OCI-LY1 (cell line): ENCODE results near the gene ZNF655.

Source experiments
- EZH2 ChIP-seq: fragments of 200-600 bp; sonication (generic), shearing (Covaris generic); IDR thresholded peaks from 2 replicates; pipeline ENCODE4 v1.8.0; 2017; ENCODE audit warnings: borderline replicate concordance, mixed run types, mild to moderate bottlenecking, antibody characterized with exemption, low read length, moderate library complexity, mixed read lengths
- TF ChIP-seq, protein P1 (sequence below): fragments of 200-600 bp; sonication (generic), shearing (Covaris generic); IDR thresholded peaks from 2 replicates; pipeline ENCODE4 v1.5.1; 2017; ENCODE audit warnings: mild to moderate bottlenecking, antibody characterized with exemption, low read length, moderate library complexity, mixed read lengths

DNA sequence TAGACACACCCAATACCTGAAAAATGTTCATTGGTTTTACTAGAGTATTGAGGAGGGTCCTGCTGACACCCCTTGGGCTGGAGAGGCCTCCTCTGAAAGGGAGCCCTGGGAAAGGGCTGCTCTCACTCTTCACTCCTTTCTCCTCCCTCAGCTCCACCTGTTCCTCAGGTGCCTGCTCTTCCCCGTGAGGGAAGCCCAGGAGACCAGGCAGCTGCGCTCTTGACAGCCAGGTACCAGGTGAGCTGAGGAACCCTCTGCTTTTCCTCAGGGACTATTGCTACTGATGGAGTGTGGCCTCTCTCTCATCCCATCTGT, 3.3 kb downstream of the ZNF655 start:
- TF ChIP-seq, protein P1, sequence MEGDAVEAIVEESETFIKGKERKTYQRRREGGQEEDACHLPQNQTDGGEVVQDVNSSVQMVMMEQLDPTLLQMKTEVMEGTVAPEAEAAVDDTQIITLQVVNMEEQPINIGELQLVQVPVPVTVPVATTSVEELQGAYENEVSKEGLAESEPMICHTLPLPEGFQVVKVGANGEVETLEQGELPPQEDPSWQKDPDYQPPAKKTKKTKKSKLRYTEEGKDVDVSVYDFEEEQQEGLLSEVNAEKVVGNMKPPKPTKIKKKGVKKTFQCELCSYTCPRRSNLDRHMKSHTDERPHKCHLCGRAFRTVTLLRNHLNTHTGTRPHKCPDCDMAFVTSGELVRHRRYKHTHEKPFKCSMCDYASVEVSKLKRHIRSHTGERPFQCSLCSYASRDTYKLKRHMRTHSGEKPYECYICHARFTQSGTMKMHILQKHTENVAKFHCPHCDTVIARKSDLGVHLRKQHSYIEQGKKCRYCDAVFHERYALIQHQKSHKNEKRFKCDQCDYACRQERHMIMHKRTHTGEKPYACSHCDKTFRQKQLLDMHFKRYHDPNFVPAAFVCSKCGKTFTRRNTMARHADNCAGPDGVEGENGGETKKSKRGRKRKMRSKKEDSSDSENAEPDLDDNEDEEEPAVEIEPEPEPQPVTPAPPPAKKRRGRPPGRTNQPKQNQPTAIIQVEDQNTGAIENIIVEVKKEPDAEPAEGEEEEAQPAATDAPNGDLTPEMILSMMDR: no peak
- no peak for TF ChIP-seq EZH2
